Dermis microvascular lymphatic vessel endothelial cell (primary cell): ENCODE data around the gene METAP1D. TPM values are rescaled to one million over a fixed set of nuclear protein-coding genes. Genes with fewer than 3 reads are reported as not detected.

Source experiments
- DNase-seq, 2 donors: peaks; one replicate each; pipeline versions ENCODE4 v3.0.0 to v3.0.0-alpha.2; 2010; ENCODE audit warnings: low read depth in 2 of 2
- total RNA-seq: library from RNA; depleted of rRNA; stranded (reverse); fragments of >200 nt; gene quantifications from 2 replicates; pipeline ENCODE4 v1.2.1, GENCODE V29; 2014

Gene METAP1D
- total RNA-seq, 1 donor from 2014 or later = 2.4 TPM

DNA sequence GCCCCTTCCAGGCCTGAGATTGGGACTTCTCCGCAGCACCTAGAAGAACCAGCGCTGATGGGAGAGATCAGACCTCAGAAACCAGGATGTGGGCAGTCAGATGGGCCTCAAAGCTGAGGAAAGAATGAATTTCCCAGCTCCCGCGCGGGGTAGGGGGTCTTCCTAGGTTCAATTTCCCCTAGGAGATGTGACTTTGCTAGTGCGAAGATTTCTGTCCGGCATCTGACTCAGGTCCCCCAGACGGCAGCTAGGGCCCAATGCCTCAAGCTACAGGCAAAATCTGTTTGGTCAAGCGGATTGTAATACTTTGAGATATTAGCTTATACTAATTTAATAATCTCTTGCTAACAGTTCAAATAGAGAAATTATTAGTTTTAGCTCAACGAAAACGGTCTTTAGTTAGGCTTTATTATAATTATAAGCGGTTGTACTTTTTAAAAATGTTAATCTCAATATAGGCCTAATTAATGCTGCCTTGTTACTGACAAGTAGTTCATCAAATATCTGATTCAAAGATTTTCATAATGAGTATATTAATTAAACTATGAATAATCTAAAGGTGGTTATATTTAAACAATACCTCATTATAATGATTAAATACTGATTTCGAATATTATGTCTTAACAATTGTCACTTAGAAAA is 91.4 kb downstream of the METAP1D start:
- no peak for DNase-seq

- no peak for DNase-seq
These were observed 92.2 kb downstream of the METAP1D start for GRCh38 chr2:172091761-172092566.

DNA sequence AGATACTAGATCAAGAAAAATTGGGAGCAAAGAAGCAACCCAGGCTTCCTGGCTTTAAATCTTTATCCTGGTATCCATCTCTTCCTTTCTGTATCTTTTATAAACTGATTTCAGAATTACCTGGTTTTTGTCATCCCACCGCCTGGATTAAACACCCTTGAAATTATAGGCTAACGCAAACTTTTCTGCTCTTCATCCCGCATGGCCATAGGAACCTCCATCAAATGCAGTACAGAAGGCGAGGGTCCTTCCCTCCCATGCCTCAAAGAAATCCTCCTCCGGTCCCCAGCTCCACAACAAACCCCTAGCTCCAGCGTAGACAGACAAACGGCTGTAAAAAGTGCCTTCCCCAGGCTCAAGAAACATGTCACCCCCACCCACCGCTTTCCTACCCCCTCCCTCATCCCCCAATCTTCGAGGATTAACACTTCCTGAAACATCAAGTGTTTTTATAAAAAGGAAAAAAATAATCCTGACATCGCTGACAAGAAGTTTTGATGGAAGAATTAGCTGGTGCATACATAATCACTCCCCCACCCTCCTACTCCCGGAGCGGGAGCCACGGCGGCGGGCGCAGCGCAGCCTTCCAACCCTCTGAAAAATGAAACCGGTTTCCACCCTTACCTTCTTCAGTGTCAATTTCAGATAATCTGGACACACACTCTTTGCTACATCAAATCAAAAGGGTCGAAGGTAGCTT is 93.1 kb downstream of the METAP1D start:
- DNase-seq = no peak

DNA sequence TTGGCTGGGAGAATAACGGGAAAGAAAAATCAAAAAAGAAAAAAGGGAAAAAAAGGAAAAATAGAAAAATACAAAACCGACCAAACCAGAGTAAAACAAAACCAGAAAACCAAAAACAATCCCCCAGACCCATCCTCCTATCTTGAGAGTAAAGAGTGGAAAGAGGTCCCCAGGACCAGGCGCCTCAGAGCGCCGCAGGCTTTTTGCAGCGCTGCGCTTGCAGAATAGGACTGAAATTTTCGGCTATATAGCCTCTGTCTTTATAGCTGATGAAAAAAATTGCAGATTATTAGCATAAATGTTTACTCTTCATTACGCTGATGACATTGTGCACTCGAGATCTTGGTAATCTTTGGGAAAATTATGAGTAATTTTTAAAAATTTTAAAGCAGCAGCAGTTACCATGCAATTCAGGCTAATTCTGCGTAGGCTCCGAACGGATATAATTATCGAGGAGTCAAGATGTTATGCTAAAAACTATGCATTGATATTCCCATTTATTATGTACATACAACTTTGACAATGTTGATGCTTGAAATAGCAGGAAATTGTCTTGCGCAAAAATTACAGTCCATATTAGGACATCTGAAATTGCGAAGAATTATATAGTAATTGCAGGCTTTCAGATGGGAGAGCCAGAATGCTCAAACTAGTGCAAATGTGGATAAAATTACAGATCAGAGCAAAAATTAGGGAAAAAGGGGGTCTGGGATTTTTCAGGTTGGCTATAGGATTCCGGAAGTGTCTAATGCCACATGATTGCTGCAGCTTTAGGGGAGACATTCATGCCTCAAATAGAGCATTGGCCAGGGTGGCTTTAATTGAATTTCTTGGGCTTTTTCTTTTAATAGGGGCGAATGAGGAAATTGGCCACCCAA is 93.9 kb downstream of the METAP1D start:
- no peak for DNase-seq

- no peak for DNase-seq
These were observed 94.8 kb downstream of the METAP1D start for GRCh38 chr2:172094294-172095145.

DNA sequence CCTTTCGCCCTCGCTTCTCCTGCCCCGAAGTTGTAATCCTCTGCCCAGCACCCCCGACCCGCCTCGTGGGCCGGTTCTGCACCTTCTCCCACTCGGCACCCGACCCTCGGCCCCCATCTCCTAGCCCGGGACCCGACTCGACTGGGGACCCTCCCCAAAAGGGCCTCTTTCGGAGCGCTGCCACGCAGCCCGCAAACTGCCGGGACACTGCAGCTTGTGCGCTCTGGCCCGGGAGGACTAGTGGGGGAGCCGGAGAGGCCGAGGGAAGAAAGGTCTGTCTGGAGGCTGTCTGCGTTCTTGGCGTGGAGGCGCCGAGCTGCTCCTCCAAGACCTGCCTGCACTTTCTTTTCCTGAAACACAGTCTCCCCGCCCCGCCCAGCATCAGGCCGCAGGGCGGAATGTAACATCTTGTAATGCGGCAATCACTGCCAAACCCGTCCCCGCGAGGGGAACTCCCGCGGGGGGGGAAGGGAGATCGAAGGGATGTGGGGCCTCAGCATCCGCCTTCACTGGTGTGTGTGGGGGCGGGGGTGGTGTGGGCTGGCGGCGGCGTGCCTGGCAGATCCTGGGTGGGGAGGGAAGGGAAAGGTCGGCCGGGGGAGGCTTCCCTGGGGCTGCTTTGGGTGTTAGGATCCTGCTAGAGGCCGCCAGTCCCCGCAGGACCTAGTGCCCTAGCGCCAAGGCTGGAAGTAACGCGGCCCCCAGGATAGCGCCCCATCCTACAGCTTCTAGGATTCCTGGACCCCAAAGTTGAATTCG is 95.6 kb downstream of the METAP1D start:
- peak in 1 of 2 donors; percentile 46 for DNase-seq

- no peak for DNase-seq
These were observed 96.3 kb downstream of the METAP1D start for GRCh38 chr2:172095905-172096625.

DNA sequence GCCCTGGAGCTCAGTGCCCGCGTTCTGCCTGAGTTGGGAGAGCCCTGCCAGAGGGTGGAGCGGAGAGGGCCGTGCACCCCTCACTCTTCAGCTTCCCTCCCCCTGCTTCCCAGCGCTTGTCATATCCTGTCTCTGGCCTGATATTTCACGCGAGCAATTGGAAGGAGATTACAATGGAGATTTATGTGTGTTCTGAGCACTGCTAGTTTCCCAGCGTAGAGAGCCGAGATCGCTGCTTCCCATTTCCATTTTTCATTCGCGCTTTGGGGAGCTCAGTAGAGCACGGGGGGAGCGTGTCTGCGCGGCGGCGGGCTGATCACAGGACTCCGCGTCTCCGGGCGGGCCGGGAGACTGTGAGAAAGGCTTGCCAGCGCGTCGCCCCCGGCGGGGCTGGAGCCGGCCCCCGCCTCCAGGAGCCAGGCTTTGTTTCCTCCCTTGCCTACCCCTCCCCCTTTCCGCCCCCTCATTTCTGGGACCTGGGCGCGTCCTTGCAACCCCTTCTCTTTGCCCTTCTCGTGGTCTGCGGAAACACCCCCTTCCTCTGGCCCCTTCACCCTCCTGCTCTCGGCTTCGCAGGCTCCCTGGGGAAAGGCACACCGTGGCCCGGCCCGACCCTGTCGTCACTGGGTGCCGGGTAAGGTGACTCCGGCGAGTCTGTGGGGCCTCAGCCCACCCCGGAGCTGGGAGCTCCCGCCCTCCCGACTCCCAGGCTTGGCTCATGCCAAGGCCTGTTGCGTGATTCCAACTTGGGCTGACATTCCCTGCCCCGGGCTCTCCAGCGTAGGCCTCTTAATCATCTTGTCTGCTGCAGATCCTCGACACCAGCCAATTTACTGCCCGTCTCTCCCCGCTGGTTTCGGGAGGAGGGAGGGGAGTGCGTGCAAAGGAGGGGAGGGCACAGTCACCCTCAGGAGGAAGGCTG is 97.1 kb downstream of the METAP1D start:
- peak in 1 of 2 donors; percentile 52 for DNase-seq

DNA sequence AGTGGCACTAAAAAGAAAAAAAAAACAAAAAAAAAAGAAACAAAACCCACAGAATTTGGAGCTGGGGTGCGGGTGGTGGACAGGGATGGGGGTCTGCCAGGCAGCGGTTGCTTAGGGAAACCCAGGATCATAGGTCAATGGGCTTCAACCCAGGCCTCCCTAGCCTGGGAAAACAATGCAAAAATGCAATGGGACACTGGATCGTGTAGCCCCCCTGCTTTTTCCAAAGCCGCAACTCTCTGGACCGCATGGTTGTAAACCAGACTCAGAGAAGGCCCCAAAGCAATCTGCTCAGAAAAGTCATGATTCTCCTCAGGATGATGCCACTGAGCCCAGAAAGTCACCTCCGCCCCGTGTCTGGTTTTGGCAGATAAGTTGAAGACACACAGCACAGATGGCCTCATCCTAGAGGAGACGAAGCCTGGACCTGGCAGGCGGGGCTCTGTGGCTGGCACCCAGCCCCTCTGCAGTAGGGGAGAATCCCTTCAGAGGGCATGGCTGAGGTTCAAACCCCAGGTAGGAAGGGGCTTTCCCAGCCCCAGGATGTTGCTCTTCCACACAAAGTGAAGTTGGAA is 97.9 kb downstream of the METAP1D start:
- DNase-seq = no peak

- no peak for DNase-seq
These were observed 98.5 kb downstream of the METAP1D start for GRCh38 chr2:172098287-172098649.

DNA sequence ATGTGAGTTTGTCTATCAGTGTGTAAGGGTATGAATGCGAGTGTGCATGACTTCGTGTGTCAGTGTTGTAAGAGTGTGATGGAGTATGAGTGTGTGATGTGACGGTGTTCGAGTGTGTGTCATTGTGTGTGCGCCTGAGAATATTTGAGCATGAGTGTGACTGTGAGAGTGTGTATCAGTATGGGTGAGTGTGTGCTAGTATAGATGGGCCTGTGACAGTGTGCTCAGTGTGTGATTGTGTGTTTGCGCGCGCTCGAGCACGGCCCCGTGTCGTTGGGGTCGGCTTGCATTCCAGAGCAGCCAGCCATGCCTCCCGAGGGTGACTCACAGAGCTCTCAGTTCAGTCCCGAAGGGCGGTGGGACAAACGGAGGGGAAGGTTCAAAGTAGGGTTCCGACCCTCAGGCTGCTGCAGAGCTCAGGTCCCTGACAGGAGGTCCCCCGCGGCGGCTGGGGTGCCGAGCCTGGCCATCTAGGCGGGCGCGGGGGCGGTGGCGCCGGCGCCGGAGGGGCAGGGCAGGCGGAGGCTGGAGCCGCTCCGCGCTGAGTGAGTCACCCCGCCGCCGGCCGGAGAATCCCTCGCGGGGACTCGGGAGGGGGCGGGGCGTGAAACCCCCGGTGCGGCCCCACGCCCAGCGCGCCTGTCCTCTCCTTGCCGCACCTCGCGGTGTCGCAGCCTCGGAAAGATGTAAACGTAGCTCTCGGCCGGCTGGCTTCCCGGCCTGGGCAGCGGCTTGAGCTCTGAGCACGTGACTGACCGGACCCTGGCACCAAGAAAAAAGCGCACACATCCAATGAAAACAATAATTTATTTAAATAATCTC is 99.1 kb downstream of the METAP1D start:
- DNase-seq = peak in 1 of 2 donors; percentile 71

DNA sequence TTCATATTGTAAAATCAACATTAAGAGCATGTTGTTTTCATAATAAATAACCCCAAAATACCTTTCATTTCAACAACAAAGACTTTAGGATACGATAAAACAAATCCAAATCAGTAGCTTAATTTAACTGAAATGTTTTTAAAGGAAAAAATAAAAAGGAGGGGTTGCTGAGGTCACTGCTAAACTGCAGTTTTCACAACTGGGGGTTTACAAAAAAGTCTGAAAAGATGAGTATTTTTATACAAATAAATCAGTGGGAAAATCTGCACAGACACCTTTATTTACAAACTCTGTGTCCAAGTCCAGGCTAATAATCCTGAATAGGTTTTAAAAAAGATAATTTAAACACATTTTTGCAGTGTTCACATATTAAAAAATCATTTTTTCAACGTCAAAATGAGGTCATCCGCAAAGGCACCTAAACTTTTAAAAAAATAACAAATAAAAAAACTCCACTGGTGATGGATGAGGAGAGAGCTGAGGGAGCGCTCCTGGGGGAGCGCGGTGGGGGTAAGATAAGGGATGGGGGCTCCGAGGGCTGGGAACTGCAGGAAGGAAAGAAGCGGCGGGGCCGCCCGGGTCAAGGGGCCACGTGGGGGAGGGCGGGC is 99.8 kb downstream of the METAP1D start:
- no peak for DNase-seq

DNA sequence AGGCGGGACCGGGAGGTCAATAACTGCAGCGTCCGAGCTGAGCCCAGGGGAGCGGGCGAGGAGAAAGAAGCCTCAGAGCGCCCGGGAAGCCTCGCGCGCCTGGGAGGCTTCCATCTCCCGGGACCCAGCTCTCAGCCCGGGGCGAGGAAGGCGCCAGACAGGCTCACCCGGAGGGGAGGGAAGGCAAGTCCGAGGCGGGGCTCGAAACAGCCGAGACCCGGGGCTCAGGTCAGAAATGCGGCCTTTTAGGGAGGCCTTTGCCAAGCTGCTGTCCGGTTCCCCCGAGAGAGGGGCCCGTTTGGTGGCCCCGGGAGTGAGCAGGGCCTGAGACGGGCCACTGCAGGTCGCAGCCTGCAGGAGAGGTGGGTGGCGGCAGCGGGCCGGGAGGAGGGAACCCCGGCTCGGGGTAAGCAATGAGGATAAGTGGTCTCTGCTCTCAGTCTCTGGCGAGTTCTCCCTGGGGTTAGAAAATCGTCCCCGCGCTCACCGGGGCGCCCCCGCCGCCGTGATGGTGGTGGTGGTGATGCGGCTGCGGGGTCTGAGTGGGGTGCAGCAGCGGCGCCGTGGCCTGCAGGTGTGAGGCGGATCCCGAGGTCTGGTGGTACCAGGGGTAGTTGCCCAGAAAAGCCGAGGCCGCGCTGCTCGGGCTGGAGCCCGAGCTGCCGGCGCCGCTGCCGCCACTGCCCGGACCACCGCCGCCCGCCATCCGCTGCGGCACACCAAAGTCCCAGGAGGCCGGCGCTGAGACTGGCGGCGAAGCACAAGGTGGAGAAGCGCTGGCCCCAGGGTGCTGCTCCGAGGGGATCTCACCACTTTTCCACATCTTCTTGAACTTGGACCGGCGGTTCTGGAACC is 100.6 kb downstream of the METAP1D start:
- no peak for DNase-seq

DNA sequence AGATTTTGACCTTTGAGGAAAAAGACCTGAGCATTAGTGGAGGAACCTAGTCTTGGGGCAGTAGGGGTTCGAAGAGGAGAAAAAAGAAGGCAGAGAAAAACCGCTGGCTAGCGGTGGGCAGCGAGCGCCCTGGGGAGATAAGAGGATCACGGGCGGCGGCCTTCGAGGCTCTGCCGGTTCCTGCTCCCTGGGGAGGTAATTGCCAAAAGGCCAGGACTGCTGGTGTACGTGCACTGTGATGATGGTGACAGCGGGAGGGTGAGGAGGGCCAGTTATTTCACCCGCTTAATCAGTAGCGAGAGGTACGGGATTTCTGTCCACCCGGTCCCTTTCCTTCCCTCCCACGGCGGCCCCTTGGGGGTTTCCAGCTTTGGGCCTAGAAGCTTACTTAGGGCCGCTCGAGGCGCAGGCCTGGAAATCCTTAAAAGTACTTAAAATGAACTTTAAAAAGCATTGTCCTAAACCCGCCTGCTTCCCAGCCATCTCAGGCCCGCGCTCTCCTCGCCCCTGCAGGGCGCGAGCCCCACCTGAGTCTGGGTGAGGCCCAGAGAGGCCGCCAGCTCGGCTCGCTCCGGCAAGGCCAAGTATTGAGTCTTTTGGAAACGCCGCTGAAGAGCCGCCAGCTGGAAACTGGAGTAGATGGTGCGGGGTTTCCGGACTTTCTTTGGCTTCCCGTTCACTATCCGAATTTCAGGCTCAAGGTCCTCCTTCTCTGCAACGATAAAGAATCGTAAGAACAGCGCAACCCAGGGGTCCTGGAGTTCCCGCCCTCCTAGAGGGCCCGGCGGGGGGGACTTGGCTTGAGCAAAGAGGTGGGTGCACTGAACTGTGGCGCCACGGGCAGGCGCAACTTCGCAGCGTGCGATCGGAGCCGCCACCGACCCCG is 101.4 kb downstream of the METAP1D start:
- DNase-seq = no peak
